Heart right ventricle (tissue), 16 donors: ENCODE data around the gene LSAMP. TPM values are rescaled to one million over a fixed set of nuclear protein-coding genes. Genes with fewer than 3 reads are reported as not detected.

Experiments
- ATAC-seq, 8 donors: fragments of 200-7000 bp; cut with Tn5 transposase; one replicate each; pipeline ENCODE4 v1.9.1; 2020; ENCODE audit warnings: mild to moderate bottlenecking in 8 of 8, moderate library complexity in 8 of 8, moderate number of reproducible peaks in 1 of 8
- DNase-seq, 2 donors: peaks; one replicate each; pipeline ENCODE4 v3.0.0-alpha.2; 2020
- H3K27ac ChIP-seq, 10 donors: fragments of 200-600 bp; sonication (generic) in 2 of 10; one replicate each; pipeline versions ENCODE4 v1.5.0 to v1.8.0; 2020 to 2022; ENCODE audit warnings: mild to moderate bottlenecking in 3 of 10
- H3K27me3 ChIP-seq, 7 donors: fragments of 200-600 bp; one replicate each; pipeline ENCODE4 v1.8.0; 2021 to 2022; ENCODE audit warnings: mild to moderate bottlenecking in 2 of 7
- H3K36me3 ChIP-seq, 9 donors: fragments of 200-600 bp; sonication (generic) in 1 of 9; one replicate each; pipeline versions ENCODE4 v1.5.0 to v1.8.0; 2020 to 2022; ENCODE audit warnings: mild to moderate bottlenecking in 2 of 9
- H3K4me1 ChIP-seq, 9 donors: fragments of 200-600 bp; sonication (generic) in 1 of 9; one replicate each; pipeline versions ENCODE4 v1.5.0 to v1.8.0; 2020 to 2022; ENCODE audit warnings: mild to moderate bottlenecking in 4 of 9
- H3K4me3 ChIP-seq, 10 donors: fragments of 200-600 bp; sonication (generic) in 2 of 10; one replicate each; pipeline versions ENCODE4 v1.5.0 to v1.8.0; 2020 to 2022; ENCODE audit warnings: mild to moderate bottlenecking in 7 of 10, moderate library complexity in 2 of 10
- H3K9me3 ChIP-seq, 11 donors: fragments of 200-600 bp in 10 of 11; sonication (generic) in 2 of 11; one replicate each; pipeline versions ENCODE4 v1.5.0 to v1.8.0; 2013 to 2022; ENCODE audit warnings: mild to moderate bottlenecking in 2 of 11, control low read depth in 1 of 11, moderate library complexity in 1 of 11
- CTCF ChIP-seq, 9 donors: fragments of 200-600 bp; sonication (generic) in 2 of 9; IDR thresholded peaks; one replicate each; pipeline versions ENCODE4 v1.5.0 to v1.8.0; 2021 to 2022; ENCODE audit warnings: antibody characterized with exemption in 9 of 9, mild to moderate bottlenecking in 5 of 9, moderate library complexity in 1 of 9
- WGBS, 2 donors: extraction: QIAGEN DNeasy Blood & Tissue Kit; methylation state at CpG; one replicate each; pipeline ENCODE4 v1.1.7; 2013; ENCODE audit warnings: inconsistent platforms in 1 of 2; 5-methylcytosine and 5-hydroxymethylcytosine counted together
- intact Hi-C, 10 donors: fragments of 100-400 bp; cut with DNase I; formaldehyde crosslinking; loops; one replicate each; pipeline versions ENCODE4 v1.11.1 to v1.14.2; 2022
- polyA plus RNA-seq, 2 donors: library from polyadenylated mRNA; stranded (reverse); fragments of 200-250 nt; gene quantifications; one replicate each; pipeline ENCODE4 v1.2.3, GENCODE V29; 2013
- total RNA-seq, 10 donors: library from RNA; stranded (reverse); fragmentation: NEBNext Ultra II Directional in 3 of 10; extraction: Animal tissue kit (Norgen Biotek cat#: 25700) in 3 of 10; gene quantifications; one replicate each; pipeline versions ENCODE4 v1.2.1 to v1.2.4, GENCODE V29; 2021 to 2023
- donor health status: Arrhythmogenic right ventricular cardiomyopathy.
- donor health status: ischemic (EF 13 %, LVEDD 7.1; RV severe dilation, severe dysfunction).
- donor health status: healthy with polysubstance abuse.
- donor health status: DM: no; HTN: yes; CAD: no.
- donor health status: DM: no; HTN: no; CAD: no.
- donor health status: ischemic (EF 25% LVEDD 6.9; RV normal size, moderate dysfunction).
- donor health status: ischemic (EF 25% LVEDD 5.7; RV mildly dilated, moderate dysfunction).
- donor health status: healthy.
- donor health status: DM: yes; HTN: yes; CAD: no.
- donor health status: Ischemic cardiomyopathy.
- donor health status: ischemic (EF 35%, LVEDD 5.7; RV mildly dilated, moderate dysfunction).
- donor health status: nonischemic (EF 11% LVEDD 7.7; RV severe dilation, severe dysfunction).
- donor health status: DM: yes; HTN: yes; CAD: no.
- donor health status: PGD.
- donor health status: ischemic (EF 29% LVEDD 5.4; RV normal size, mild dysfunction).
- donor health status: nonischemic (EF 23%, LVEDD 6.1; RV moderate dilation, normal function).

The LSAMP gene
- total and polyA plus RNA-seq, 12 donors: 0.51 to 9.0 (median 5.4) TPM

GRCh38 chr3:116254541-116254940, 190.7 kb downstream of the LSAMP start:
- DNase-seq (no peak), ATAC-seq (peak in 4 of 8 donors; percentile 31 to 59 (median 44))
- H3K27ac ChIP-seq: peak overlapping the region in 5 of 10 donors; percentile 2 to 61 (median 48)
- H3K4me3 ChIP-seq: no peak overlapping the region
- H3K9me3 ChIP-seq: no peaks in the 10 kb centered on the region
- 69 to 71% methylated on average over 3 of the region's 3 CpGs for WGBS, 2 donors
- H3K36me3 ChIP-seq: no peaks in the 10 kb centered on the region
- no peaks in the 10 kb centered on the region for H3K4me1 ChIP-seq
- intact Hi-C loops: no loop called here
- TF ChIP-seq CTCF (IDR thresholded peaks at IDR 0.05): no peak
- H3K27me3 ChIP-seq: no peaks in the 10 kb centered on the region

DNA sequence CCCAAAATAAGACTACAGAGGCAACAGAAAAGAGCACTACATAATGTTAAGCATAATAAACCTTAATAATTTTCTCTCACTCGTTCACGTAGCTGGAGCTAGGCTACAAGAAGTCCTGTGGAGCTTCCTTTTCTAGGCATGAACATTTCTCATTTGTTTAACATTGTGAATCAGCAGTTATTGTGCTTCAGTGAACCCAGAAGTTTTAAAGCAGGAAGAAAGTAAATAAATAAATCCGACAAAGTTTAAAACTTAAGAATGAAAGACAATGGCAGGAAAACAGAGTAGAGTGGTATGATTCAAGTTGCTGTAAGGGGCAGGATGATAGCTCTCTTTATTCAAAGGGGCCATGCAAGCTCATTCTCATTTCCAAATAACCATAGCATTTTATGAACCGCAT, 191.8 kb downstream of the LSAMP start:
- H3K36me3 ChIP-seq: no peaks in the 10 kb centered on the region
- no peak for DNase-seq
- no peak for TF ChIP-seq CTCF (IDR thresholded peaks at IDR 0.05)
- H3K27me3 ChIP-seq: no peaks in the 10 kb centered on the region
- no peaks in the 10 kb centered on the region for H3K4me1 ChIP-seq
- no peak for ATAC-seq
- peak overlapping the region in 1 of 10 donors; percentile 61 for H3K27ac ChIP-seq
- H3K9me3 ChIP-seq: no peaks in the 10 kb centered on the region
- no peak overlapping the region for H3K4me3 ChIP-seq
- intact Hi-C loops: no loop called here
- 47 to 59% methylated on average over 4 of the region's 4 CpGs for WGBS, 2 donors

DNA sequence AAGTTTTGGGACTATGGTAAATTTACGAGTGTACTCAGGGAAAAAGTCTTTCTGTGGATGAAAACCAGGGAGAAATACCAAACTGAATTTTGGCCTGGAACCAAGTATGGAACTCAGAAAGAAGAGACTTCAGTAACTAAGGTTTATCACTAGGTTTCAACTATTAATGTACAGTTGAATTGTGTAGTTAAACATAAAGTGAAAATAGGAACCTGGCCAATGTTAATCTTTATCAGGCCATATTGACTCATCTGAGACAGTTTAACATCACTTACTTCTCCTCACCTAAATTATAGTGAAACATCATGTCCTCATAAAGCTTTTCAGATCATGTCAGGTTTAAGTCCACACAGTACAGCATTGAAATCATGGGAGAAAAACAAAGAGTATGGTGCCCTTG, 197.7 kb downstream of the LSAMP start:
- intact Hi-C loops: no loop called here
- 70 to 78% methylated on average over 1 of the region's 1 CpG for WGBS, 2 donors
- Histone ChIP-seq H3K27ac (no peak overlapping the region), H3K36me3 (no peaks in the 10 kb centered on the region), H3K4me3 (no peak overlapping the region), H3K9me3 (no peaks in the 10 kb centered on the region), H3K4me1 (no peaks in the 10 kb centered on the region), H3K27me3 (no peaks in the 10 kb centered on the region)
- TF ChIP-seq CTCF (IDR thresholded peaks at IDR 0.05): no peak
- no peak for DNase-seq
- ATAC-seq: no peak

DNA sequence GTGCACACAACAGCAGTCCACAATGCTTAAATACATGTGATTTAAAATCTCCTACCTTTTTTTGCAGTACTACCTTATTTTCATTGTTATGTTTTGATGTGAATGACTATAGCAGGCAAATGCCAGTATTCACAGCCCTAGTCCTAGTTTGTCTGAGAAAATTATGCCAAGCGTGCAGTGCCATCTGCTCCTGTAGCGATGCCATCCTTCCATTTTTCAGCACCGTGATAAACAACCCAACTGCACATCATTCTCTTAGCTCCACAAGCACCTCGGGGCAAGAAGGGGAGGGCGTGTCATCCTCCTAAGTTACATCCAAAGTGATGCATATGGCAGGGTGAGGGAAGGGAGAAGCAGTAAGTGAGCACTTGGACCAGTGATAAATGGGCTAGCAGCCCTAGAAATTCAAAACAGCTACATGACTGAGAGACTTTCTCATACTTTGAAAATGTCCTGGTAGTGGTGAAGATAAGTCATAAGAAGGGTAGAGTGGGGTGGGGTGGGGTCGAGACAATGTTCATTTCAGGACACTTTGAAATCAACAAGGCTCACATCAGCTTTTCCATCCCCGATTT, 198.8 kb downstream of the LSAMP start:
- H3K4me3 ChIP-seq: no peak overlapping the region
- TF ChIP-seq CTCF (IDR thresholded peaks at IDR 0.05): no peak
- no peaks in the 10 kb centered on the region for H3K27me3 ChIP-seq
- no peak overlapping the region for H3K27ac ChIP-seq
- WGBS, 2 donors: 82 to 86% methylated on average over 7 of the region's 7 CpGs
- no peaks in the 10 kb centered on the region for H3K4me1 ChIP-seq
- H3K9me3 ChIP-seq: no peaks in the 10 kb centered on the region
- ATAC-seq (no peak), DNase-seq (no peak)
- H3K36me3 ChIP-seq: no peaks in the 10 kb centered on the region
- intact Hi-C loops: no loop called here
